K562 (cell line): ENCODE data around the gene PPARD.

Experiments
- ARID1B ChIP-seq: fragments of 450-650 bp; IDR thresholded peaks from 2 replicates; pipeline ENCODE4 v1.6.1; 2016; ENCODE audit warnings: antibody characterized with exemption, mild to moderate bottlenecking, inconsistent platforms
- CREB5 ChIP-seq: fragments of 250-450 bp; sonication (Bioruptor Pico); IDR thresholded peaks from 2 replicates; pipeline ENCODE4 v1.5.0; 2020; ENCODE audit warnings: mild to moderate bottlenecking
- HNRNPK ChIP-seq: fragments of 200-400 bp; formaldehyde crosslinking; IDR thresholded peaks from one replicate; pipeline ENCODE4 v1.6.1; 2018; ENCODE audit warnings: mild to moderate bottlenecking, low read depth, low read length; ENCODE audit not compliant: poor library complexity, severe bottlenecking
- TRIM28 ChIP-seq: fragments of 450-650 bp; IDR thresholded peaks from 2 replicates; pipeline ENCODE4 v1.6.1; 2017
- ZNF561 ChIP-seq: fragments of 450-650 bp; formaldehyde crosslinking; conservative IDR thresholded peaks from 2 replicates; pipeline ENCODE4 v1.4.0; 2020; ENCODE audit warnings: mild to moderate bottlenecking, moderate library complexity
- TF ChIP-seq, protein P1 (sequence below): fragments of 250-450 bp; sonication (Bioruptor Pico); IDR thresholded peaks from 2 replicates; pipeline ENCODE4 v1.8.0; 2021; ENCODE audit warnings: mild to moderate bottlenecking, moderate library complexity

- TF ChIP-seq CREB5, result no peak
- no peak for TF ChIP-seq ZNF561 (CRISPR knock-in tag)
- TF ChIP-seq, protein P1, sequence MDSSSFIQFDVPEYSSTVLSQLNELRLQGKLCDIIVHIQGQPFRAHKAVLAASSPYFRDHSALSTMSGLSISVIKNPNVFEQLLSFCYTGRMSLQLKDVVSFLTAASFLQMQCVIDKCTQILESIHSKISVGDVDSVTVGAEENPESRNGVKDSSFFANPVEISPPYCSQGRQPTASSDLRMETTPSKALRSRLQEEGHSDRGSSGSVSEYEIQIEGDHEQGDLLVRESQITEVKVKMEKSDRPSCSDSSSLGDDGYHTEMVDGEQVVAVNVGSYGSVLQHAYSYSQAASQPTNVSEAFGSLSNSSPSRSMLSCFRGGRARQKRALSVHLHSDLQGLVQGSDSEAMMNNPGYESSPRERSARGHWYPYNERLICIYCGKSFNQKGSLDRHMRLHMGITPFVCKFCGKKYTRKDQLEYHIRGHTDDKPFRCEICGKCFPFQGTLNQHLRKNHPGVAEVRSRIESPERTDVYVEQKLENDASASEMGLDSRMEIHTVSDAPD (CRISPR knock-in tag), result no peak
- no peak for TF ChIP-seq HNRNPK
- TF ChIP-seq TRIM28, result no peak
- TF ChIP-seq ARID1B, result no peak
Measured at GRCh38 chr6:35367646-35368037, 25.3 kb downstream of the PPARD start.
